COLO829 (cell line): ENCODE data around the gene NR1H2.

Source experiments
- DNase-seq: peaks from one replicate; pipeline ENCODE4 v3.0.0; 2012; ENCODE audit warnings: low spot score

NR1H2 gene

DNA sequence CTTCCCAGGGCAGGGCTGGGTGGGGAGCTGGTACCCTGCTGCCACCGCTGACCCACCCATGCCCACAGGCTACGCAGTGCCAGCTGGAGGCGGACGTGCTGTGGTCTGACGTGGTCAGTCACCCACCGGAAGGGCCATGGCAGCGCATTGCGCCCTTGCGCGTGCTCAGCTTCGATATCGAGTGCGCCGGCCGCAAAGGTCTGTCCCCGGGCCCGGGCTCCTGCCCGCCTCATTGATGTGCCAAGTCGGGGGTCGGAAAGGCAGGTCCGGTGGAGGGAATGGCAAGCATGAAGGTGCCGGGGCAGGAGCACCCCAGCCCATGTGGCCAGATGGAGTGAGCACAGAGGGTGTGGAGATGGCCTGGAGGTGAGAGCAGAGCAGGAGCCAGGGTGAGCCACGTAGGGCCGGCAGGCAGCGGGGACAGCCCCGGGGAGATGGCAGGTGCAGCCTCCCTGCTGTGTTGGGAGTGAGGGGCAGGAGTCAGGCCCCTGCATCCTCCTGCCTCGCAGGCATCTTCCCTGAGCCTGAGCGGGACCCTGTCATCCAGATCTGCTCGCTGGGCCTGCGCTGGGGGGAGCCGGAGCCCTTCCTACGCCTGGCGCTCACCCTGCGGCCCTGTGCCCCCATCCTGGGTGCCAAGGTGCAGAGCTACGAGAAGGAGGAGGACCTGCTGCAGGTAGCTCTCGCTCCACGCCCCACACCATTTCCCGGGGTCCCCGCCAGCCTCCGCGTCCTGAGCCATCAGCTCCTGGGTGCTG lies 26.5 kb downstream of the NR1H2 start:
- DNase-seq = no peak

DNA sequence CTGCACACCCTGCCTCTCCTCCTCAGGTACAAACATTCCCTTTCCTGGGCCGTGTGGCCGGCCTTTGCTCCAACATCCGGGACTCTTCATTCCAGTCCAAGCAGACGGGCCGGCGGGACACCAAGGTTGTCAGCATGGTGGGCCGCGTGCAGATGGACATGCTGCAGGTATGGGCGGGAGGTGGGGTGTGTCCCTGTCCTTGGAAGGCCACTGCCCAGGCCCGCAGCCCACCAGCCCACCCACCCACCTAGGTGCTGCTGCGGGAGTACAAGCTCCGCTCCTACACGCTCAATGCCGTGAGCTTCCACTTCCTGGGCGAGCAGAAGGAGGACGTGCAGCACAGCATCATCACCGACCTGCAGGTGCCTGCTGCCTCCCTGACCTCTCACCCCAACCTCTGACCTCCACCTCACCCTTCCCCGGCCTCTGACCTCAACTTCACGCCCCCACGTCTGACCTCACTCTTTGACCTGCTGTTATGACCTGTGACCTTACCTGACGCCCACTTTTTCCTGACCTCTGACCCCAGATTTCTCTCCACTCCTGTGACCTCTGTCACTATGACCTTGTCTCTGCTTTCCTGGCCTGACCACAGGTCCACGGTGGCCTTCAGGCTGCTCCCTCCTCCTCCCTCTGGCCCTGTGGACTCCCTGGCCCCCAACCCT lies 30.0 kb downstream of the NR1H2 start:
- DNase-seq = no peak

DNA sequence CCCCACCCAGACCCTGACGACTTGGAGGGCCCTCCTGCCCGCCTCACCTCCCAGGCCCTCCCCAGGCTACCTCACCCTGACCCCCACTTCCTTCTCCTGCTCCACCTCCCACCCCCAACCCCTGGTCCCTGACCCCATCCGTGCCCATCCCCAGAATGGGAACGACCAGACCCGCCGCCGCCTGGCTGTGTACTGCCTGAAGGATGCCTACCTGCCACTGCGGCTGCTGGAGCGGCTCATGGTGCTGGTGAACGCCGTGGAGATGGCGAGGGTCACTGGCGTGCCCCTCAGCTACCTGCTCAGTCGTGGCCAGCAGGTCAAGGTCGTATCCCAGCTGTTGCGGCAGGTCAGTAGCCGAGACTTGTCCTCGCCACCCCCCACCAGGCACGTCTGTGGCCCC lies 30.6 kb downstream of the NR1H2 start:
- no peak for DNase-seq

DNA sequence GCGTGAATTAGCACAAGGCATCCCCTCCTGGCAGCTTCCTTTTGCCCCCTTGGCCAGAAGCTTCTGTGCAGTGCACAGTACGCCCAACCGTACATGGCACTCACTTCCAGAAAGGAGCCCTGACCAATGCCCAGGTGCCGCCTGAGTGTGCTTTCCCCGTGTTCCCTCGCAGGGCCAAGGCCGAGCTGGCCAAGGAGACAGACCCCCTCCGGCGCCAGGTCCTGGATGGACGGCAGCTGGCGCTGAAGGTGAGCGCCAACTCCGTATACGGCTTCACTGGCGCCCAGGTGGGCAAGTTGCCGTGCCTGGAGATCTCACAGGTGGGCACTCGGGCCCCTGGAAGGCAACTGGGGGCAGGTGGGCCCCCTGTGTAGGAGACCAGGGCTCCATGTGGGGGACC lies 33.1 kb downstream of the NR1H2 start:
- no peak for DNase-seq

DNA sequence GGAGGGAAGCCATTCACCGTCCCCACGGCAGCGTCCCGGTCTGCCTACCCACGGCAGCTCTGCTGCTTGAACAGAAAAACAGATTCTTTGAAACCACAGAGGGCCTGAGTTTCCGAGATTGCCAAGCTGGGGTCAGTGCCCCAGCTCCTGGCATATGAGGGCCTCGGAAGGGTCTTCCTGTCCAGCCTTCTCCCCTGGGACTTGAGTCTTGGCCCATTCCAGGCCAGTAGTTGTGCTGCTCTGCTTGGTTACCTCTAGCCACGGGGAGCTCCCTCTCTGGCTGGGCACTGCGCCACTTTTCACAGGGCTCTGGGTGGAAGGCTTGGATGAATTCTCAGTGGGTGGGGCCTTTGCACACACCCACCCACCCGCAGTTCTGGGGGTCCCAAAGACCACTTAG lies 33.9 kb downstream of the NR1H2 start:
- DNase-seq = no peak

DNA sequence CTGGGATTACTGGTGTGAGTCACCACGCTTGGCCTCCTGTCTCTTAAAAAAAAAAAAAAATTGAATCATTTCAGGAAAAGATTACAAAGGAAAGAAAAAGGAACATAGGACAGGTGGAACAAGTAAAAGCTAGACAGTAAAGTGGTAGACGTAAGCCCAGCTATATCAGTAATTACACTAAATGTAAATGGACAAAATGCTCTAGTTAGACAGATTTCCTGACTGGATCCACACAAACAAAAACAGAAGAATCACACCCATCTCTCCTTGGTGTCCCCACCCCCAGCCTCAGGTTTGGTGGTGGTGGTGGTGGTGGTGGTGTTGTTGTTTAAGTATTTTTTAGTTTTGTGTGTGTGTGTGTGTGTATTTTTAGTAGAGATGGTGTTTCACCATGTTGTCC lies 36.2 kb downstream of the NR1H2 start:
- no peak for DNase-seq

DNA sequence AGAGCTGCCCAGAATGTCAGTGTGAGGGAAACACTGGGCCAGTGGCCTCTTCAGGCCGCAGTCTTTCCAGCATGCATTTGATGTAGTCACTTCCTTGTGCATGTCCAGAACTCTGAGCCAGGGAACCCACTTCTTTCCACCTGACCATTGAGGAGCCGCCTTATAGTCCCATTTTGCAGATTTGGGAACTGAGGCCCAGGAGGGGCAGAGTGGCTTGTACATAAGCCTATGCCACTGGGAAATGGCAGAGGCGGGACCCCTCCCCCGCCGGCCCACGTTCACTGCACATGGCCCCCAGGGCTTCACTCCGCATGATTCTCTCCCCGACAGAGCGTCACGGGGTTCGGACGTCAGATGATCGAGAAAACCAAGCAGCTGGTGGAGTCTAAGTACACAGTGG lies 36.8 kb downstream of the NR1H2 start:
- no peak for DNase-seq

DNA sequence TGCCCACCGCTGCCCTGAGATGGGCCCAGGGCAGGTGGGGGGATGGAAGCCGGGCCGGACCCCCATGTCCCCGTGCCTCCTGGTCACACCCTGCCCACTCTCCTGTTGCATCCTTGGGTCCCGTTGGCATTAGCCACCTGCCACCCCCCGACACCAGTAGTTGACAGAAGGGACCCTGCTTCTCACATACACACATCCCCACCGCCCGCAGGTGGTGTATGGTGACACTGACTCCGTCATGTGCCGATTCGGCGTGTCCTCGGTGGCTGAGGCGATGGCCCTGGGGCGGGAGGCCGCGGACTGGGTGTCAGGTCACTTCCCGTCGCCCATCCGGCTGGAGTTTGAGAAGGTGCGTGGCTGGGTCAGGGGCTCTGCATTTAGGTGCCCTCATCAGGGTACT lies 37.3 kb downstream of the NR1H2 start:
- no peak for DNase-seq

DNA sequence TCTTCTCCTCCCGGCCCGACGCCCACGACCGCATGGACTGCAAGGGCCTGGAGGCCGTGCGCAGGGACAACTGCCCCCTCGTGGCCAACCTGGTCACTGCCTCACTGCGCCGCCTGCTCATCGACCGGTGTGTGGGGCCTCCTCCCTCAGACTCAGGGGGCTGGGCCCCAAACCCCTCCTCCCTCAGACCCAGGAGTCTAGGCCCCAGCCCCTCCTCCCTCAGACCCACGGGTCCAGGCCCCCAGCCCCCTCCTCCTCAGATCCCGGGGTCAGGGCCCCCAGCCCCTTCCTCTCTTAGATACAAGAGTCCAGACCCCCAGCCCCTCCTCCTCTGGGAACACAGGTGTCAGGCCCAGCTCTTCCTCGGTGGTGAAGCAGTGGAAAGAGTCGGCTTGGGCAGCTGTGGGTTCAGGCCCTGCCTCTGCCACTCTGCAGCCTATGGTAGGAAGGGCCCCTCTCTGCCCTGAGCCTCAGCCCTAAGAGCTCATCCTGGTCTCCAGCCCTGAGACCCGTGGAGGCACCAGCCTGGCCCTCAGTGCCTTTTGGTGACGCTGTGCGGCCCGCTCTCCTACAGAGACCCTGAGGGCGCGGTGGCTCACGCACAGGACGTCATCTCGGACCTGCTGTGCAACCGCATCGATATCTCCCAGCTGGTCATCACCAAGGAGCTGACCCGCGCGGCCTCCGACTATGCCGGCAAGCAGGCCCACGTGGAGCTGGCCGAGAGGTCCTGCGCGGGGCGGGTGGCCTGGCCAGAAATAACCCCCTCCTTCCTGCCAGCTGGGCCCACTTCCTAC lies 38.8 kb downstream of the NR1H2 start:
- DNase-seq = peak; percentile 70

DNA sequence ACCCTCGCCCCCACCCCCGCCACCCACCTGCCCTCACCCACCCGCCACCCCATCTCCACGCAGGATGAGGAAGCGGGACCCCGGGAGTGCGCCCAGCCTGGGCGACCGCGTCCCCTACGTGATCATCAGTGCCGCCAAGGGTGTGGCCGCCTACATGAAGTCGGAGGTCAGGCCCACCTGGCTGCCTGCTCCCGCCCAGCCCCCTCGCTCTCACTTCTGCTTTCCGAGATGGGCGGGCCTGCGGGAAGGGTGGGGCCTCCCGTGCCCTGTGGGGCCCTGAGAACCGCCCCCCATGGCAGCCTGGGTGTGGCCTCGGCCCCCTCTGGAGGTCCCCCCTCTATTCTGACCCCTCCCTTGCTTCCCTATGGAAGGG lies 39.4 kb downstream of the NR1H2 start:
- DNase-seq = no peak

DNA sequence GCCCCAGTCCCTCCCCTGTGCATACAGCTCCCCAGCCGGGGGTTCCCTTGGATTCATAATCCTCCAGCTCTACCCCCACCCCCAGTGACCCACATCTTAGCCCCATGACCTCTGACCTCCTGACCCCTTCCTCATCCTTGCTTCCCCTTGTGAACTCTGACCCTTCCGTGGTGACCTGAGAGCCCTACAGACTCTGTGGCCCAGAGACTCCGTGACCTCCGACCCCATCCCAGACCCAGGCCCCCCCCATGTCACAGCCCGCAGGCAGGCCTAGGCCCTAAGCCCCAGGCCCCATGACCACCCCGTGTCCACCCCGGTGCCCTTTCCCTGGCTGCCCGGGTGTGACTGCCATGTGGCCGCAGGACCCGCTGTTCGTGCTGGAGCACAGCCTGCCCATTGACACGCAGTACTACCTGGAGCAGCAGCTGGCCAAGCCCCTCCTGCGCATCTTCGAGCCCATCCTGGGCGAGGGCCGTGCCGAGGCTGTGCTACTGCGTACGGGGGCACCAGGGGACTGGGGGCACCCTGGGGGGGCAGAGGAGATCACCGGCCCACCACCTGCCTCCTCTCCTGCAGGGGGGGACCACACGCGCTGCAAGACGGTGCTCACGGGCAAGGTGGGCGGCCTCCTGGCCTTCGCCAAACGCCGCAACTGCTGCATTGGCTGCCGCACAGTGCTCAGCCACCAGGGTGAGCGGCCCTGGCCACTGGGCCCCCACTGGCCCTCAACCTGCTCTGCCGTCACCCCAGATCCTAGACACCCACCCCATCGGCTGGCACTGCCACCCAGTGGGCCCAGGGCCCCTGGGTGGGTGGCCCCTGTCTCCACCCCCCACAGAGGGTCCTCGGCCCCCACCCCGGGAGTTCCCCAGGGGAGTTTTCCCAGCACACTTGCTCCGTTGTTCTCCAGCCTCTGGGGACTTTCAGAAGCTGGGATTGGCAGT lies 40.0 kb downstream of the NR1H2 start:
- DNase-seq = no peak

DNA sequence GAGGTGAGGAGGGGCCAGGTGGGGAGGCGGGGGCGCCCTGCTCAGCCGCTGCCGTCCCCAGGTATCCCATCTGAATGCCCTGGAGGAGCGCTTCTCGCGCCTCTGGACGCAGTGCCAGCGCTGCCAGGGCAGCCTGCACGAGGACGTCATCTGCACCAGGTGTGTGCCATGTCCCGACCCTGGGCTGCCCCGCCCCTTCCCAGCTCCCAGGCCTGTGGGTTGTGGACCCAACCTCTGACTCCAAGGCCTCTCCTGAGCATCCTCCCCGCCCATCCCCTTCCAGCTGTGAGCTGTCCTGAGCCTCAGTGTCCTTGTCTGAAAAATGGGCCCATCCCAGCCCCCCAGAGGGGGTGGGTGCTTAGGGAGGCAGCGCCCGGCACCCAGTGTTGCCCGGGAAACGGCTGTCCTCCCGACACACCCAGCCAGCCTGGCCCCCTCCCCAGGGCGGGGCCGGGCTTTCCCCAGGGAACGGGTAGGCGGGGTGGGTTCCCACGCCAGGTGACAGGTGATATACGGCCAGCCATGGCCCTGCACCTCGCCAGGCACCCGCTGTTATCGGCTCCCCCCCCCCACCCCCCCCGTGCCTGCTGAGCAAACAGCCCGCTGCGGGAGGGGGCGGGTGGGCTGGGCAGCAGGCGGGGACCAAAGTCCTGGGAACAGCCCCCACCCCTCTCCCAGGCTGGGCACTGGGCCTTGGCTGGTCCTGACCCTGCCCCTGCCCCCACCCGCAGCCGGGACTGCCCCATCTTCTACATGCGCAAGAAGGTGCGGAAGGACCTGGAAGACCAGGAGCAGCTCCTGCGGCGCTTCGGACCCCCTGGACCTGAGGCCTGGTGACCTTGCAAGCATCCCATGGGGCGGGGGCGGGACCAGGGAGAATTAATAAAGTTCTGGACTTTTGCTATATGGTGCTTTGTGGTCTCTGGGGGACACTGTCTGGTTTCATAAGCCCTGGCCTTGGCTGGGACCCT lies 41.1 kb downstream of the NR1H2 start:
- DNase-seq = no peak

DNA sequence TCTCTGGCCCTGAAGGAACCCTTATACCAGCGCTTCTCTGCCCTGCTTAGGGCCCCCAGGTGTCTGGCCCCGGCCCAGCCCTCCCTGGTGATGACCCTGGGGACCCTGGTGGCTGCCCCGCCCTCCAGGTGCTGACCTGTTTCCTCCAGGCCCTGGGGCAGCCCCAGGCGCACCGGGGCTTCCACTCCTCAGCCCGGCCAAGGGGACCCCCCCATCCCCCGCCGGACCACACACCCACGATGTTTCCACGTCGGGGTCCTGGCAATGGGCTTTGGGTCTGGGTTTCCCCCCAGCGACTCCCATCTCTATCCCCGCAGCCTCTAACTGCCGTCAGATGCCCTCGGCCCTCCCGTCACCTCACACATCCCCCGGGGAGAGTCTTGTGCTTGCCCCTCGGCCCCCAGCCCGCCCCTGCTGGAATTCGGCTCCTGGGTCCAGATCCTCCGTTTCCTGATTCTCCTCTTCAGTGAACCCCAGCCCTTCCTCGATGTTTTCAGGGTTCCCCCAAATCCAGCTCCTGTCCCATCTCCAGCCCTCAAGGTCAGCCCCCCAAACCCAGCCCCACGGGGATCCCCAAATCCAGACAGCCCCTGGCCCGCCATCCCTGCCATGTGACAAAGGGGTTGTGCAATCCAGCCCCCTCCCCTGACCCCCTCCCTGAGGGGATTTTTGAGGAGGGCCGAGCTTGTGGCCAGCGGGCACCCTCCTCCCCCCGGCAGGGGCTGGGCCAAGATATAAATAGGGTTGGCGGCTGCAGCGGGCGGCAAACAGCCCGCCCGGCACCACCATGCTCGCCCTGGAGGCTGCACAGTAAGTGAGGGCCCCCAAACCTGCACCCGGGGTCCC lies 42.1 kb downstream of the NR1H2 start, which contains the start of gene SPIB:
Gene SPIB, plus strand, starts transcription at position 763 of the 846 bp plus-strand sequence. Its CDS starts 25 bp downstream, at position 788.
- no peak for DNase-seq

DNA sequence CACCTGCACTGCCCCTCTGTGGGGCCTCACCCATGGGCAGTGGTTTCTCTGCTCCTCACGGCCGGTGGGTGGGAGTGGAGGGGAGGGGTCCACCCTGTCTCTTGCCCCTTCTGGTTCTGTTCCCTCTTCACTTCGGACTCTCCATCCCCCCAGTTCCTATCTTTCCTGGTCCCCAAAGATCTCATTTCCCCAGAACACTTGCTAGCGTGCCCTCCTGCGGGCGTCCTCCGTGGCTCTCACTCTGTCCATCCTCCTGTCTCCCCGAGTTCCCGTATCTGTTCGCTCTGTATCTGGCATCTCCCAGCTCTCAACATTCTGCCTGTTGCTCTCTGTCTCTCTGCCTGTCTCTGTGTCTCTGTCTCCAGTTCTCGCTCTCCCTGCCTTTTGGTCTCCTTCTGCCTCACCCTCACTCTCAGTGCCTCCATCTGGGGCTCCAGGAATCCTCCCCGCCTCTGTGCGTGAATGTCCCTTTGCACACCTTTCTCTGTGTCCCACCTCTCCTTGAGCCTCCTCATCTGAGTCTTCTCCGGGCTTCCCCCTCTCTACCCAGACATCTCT lies 42.8 kb downstream of the NR1H2 start:
- DNase-seq = no peak

DNA sequence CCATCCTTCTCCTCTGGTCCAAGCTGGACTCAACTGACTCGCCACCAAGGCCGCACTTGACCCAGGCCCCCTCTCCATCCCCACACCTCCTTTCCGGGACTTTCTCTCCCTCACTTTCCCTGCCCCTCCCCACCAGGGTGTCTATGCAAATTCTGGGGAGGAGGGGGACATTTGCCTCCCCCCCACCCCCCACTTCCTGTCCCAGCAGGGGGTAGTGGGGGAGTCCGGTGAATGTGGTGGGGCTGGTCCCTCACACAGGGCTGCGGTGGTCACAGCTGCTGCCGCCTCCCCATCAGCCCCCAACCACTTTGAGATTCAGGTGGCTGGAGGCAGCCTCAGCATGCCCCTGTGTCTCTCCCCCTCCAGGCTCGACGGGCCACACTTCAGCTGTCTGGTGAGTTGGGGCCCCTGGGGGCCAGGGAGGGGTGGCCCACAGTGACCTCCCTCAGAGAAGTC lies 43.4 kb downstream of the NR1H2 start:
- no peak for DNase-seq

DNA sequence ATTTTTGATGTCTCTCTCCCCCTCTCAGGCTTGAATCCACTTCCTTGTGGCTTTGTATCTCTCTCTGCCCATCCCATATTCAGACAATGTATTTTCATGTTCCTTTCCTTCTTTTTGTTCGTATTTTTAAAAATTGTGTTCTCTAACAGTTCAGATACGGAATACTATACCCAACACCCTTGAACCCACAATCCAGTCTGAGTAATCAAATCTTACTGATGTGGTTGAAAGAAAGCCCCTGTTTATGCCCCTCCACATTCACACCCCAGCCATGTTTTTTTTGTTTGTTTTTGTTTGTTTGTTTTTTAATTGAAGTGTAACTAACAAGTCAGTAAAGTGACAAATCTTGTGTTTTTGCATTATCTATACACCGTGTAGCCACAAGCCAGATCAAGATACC lies 43.9 kb downstream of the NR1H2 start:
- DNase-seq = no peak

DNA sequence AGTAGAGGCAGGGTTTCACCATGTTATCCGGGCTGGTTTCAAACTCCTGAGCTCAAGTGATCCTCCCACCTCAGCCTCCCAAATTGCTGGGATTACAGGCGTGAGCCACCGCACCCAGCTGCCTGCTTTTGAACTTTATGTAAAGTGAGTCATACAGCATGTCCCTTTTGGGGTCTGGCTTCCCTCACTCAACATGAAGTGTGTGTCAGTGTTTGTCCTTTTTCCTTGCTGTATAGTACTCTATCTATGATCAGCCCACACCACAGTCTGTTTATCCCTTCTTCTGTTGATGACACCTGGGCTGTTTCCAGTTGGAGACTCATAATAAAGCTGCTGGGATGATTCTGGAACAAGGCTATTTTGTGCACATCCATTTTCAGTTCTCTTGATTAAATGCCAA lies 44.6 kb downstream of the NR1H2 start:
- no peak for DNase-seq

DNA sequence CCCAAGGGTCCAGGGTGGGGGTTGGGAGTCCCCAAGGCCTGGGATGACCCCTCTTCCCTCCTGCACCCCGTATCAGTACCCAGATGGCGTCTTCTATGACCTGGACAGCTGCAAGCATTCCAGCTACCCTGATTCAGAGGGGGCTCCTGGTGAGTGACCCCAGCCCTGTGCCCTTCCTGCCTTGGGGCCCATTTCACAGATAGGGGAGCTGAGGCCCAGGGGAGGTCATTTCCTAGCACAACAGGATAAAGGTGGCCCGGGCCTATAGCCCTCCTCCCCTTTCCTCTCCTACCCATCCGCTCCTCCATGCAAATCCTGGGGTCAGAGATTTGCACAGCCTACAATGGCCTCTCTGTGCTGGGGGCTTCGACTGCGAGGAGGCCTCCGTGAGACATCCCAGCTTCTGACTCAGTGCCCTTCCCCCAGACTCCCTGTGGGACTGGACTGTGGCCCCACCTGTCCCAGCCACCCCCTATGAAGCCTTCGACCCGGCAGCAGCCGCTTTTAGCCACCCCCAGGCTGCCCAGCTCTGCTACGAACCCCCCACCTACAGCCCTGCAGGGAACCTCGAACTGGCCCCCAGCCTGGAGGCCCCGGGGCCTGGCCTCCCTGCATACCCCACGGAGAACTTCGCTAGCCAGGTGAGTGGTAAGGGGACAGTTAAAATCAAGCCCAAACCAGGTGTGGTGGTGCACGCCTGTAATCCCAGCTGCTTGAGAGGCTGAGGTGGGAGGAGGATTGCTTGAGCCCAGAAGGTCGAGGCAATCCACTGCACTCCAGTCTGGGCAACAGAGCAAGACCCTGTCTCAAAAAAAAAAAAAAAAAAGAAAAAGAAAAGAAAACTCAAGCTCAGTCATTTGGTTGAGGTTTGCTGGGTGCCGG lies 46.4 kb downstream of the NR1H2 start:
- no peak for DNase-seq
